ENCODE results near the gene MAD2L2. TPM values are rescaled to one million over a fixed set of nuclear protein-coding genes. Genes with fewer than 3 reads are reported as not detected.
"Not testable (repeated sequence)": the region's sequence is repeated elsewhere in the genome, so short reads cannot be mapped to it uniquely, and the experiment has no call there.

Gene MAD2L2
- polyA plus RNA-seq, 2 donors, result 8.1 to 18.5 TPM

GRCh38 chr1:11643782-11644181 is 37.2 kb downstream of the MAD2L2 start:
- Histone ChIP-seq H3K4me1 (ENCODE audit: control insufficient read depth in 2 of 2, insufficient read depth in 2 of 2, low read length in 1 of 2) (peaks cover 2 to 4% of the 10 kb centered on the region in 2 donors), H3K36me3 (ENCODE audit: control insufficient read depth in 2 of 2, insufficient read depth in 2 of 2, low read length in 1 of 2) (no peaks in the 10 kb centered on the region), H3K27ac (ENCODE audit: low read depth in 2 of 2, low read length in 1 of 2) (no peak overlapping the region), H3K4me3 (ENCODE audit: low read depth in 1 of 2, low read length in 2 of 2) (no peak overlapping the region), H3K9me3 (ENCODE audit: control insufficient read depth in 2 of 2, insufficient read depth in 1 of 2, low read depth in 1 of 2, low read length in 1 of 2) (no peaks in the 10 kb centered on the region), H3K27me3 (ENCODE audit: control insufficient read depth in 1 of 2, insufficient read depth in 2 of 2, low read length in 2 of 2) (no peaks in the 10 kb centered on the region)
- 58 to 62% methylated on average over 5 of the region's 5 CpGs for WGBS, 2 donors

DNA sequence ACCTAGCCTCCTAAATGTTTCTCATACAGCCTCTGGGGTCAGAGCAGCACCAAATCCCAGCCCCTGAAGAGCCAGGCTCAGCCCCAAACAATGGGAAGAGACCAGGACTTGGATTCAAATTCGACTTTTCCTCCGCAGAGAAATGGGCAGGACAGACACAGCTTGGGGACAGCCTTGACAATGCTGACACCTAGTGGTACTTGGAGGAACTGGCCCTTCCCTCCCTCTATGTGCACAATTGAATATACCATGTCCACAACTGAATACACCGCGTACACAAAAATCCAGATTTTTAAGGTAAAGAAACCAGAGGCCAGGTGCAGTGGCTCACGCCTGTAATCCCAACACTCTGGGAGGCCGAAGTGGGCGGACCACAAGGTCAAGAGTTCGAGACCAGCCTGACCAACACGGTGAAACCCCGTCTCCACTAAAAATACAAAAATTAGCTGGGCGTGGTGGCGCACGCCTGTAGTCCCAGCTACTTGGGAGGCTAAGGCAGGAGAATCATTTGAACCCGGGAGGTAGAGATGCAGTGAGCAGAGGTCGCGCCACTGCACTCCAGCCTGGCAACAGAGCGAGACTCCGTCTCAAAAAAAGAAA is 38.4 kb downstream of the MAD2L2 start:
- H3K27me3 ChIP-seq (ENCODE audit: control insufficient read depth in 1 of 2, insufficient read depth in 2 of 2, low read length in 2 of 2); H3K4me1 ChIP-seq (ENCODE audit: control insufficient read depth in 2 of 2, insufficient read depth in 2 of 2, low read length in 1 of 2); H3K4me3 ChIP-seq (ENCODE audit: low read depth in 1 of 2, low read length in 2 of 2); H3K36me3 ChIP-seq (ENCODE audit: control insufficient read depth in 2 of 2, insufficient read depth in 2 of 2, low read length in 1 of 2); H3K9me3 ChIP-seq (ENCODE audit: control insufficient read depth in 2 of 2, insufficient read depth in 1 of 2, low read depth in 1 of 2, low read length in 1 of 2); H3K27ac ChIP-seq (ENCODE audit: low read depth in 2 of 2, low read length in 1 of 2): not testable (repeated sequence)
- WGBS, 2 donors, result 56% methylated on average over 18 of the region's 18 CpGs

GRCh38 chr1:11641776-11642305 is 39.1 kb downstream of the MAD2L2 start:
- 52 to 54% methylated on average over 5 of the region's 5 CpGs for WGBS, 2 donors
- H3K36me3 ChIP-seq (ENCODE audit: control insufficient read depth in 2 of 2, insufficient read depth in 2 of 2, low read length in 1 of 2), result no peaks in the 10 kb centered on the region

DNA sequence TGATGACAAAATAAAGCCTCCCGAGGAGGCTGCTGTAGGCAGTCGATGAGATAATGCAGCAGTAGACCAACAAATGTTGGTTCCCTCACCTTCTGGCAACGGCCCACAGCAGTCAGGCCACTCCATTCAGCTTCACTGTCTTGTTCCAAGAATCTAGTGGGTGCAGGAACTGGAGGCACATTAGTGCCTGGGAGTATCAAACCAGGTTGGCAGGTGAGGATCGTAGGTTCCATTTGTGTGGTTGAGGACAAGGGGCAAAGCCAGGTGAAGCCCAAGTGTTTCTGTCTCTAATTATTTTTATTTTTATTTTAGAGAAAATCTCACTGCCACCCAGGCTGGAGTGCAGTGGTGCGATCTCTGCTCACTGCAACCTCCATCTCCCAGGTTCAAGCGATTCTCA is 40.0 kb downstream of the MAD2L2 start:
- no peaks in the 10 kb centered on the region for H3K27me3 ChIP-seq (ENCODE audit: control insufficient read depth in 1 of 2, insufficient read depth in 2 of 2, low read length in 2 of 2)

More at GRCh38 chr1:11641776-11642305, 39.1 kb downstream of the MAD2L2 start:
- H3K4me3 ChIP-seq (ENCODE audit: low read depth in 1 of 2, low read length in 2 of 2), result no peak overlapping the region
- H3K4me1 ChIP-seq (ENCODE audit: control insufficient read depth in 2 of 2, insufficient read depth in 2 of 2, low read length in 1 of 2), result no peaks in the 10 kb centered on the region
- H3K9me3 ChIP-seq (ENCODE audit: control insufficient read depth in 2 of 2, insufficient read depth in 1 of 2, low read depth in 1 of 2, low read length in 1 of 2), result no peaks in the 10 kb centered on the region
- no peaks in the 10 kb centered on the region for H3K27me3 ChIP-seq (ENCODE audit: control insufficient read depth in 1 of 2, insufficient read depth in 2 of 2, low read length in 2 of 2)
- H3K27ac ChIP-seq (ENCODE audit: low read depth in 2 of 2, low read length in 1 of 2), result no peak overlapping the region

DNA sequence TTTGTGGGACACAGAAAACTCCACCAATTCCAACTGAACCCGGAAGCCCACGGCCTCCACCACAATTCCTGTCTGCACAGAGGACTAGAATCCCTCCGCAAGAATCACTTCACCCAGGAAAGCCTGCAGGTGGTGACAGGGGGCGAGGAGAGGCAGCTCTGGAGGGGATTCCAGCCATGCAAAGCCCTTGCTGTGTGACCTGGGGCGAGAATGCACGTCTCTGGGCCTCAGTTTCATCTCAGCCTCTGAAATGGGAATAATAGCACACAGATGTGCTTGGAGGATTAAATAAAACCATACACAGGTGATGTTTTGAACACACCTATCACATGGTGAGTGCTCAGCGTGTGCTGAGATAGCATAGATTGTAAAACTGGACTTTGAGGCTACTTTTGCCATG is 40.8 kb downstream of the MAD2L2 start:
- Histone ChIP-seq H3K36me3 (ENCODE audit: control insufficient read depth in 2 of 2, insufficient read depth in 2 of 2, low read length in 1 of 2) (no peaks in the 10 kb centered on the region), H3K4me1 (ENCODE audit: control insufficient read depth in 2 of 2, insufficient read depth in 2 of 2, low read length in 1 of 2) (no peaks in the 10 kb centered on the region), H3K27me3 (ENCODE audit: control insufficient read depth in 1 of 2, insufficient read depth in 2 of 2, low read length in 2 of 2) (no peaks in the 10 kb centered on the region), H3K27ac (ENCODE audit: low read depth in 2 of 2, low read length in 1 of 2) (no peak overlapping the region), H3K9me3 (ENCODE audit: control insufficient read depth in 2 of 2, insufficient read depth in 1 of 2, low read depth in 1 of 2, low read length in 1 of 2) (no peaks in the 10 kb centered on the region), H3K4me3 (ENCODE audit: low read depth in 1 of 2, low read length in 2 of 2) (no peak overlapping the region)
- WGBS, 2 donors, result 72% methylated on average over 7 of the region's 7 CpGs

More for the DNA sequence above, 40.0 kb downstream of the MAD2L2 start:
- H3K36me3 ChIP-seq (ENCODE audit: control insufficient read depth in 2 of 2, insufficient read depth in 2 of 2, low read length in 1 of 2), result no peaks in the 10 kb centered on the region
- 64 to 68% methylated on average over 6 of the region's 6 CpGs for WGBS, 2 donors
- no peaks in the 10 kb centered on the region for H3K4me1 ChIP-seq (ENCODE audit: control insufficient read depth in 2 of 2, insufficient read depth in 2 of 2, low read length in 1 of 2)
- H3K4me3 ChIP-seq (ENCODE audit: low read depth in 1 of 2, low read length in 2 of 2), result no peak overlapping the region
- H3K27ac ChIP-seq (ENCODE audit: low read depth in 2 of 2, low read length in 1 of 2), result no peak overlapping the region
- H3K9me3 ChIP-seq (ENCODE audit: control insufficient read depth in 2 of 2, insufficient read depth in 1 of 2, low read depth in 1 of 2, low read length in 1 of 2), result no peaks in the 10 kb centered on the region

- H3K36me3 ChIP-seq (ENCODE audit: control insufficient read depth in 2 of 2, insufficient read depth in 2 of 2, low read length in 1 of 2), result no peaks in the 10 kb centered on the region
- H3K27me3 ChIP-seq (ENCODE audit: control insufficient read depth in 1 of 2, insufficient read depth in 2 of 2, low read length in 2 of 2), result no peaks in the 10 kb centered on the region
- 86% methylated on average over 4 of the region's 4 CpGs for WGBS, 2 donors
- H3K4me1 ChIP-seq (ENCODE audit: control insufficient read depth in 2 of 2, insufficient read depth in 2 of 2, low read length in 1 of 2), result no peaks in the 10 kb centered on the region
- no peaks in the 10 kb centered on the region for H3K9me3 ChIP-seq (ENCODE audit: control insufficient read depth in 2 of 2, insufficient read depth in 1 of 2, low read depth in 1 of 2, low read length in 1 of 2)
- H3K27ac ChIP-seq (ENCODE audit: low read depth in 2 of 2, low read length in 1 of 2), result no peak overlapping the region
- H3K4me3 ChIP-seq (ENCODE audit: low read depth in 1 of 2, low read length in 2 of 2), result no peak overlapping the region
These were observed 41.6 kb downstream of the MAD2L2 start for GRCh38 chr1:11639372-11639771.

DNA sequence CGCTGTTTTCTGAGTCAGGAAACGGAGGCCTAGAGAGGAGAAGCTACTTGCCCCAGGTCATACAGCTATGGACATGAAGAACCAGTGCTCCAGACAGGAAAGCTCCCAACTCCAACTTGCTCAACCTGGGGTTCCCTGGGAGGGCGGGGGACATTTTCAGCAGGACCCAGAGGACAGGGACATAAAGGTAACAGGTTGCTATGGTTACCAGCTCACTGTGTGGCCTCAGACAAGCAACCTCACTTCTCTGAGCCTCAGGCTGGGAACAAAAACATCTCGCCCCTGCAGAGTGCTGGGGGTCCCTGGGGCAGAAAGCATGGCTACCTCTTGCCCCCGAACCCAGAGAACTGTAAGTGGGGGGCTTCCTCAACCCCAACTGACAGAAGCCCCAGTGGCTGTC is 42.8 kb downstream of the MAD2L2 start:
- no peak overlapping the region for H3K27ac ChIP-seq (ENCODE audit: low read depth in 2 of 2, low read length in 1 of 2)
- H3K27me3 ChIP-seq (ENCODE audit: control insufficient read depth in 1 of 2, insufficient read depth in 2 of 2, low read length in 2 of 2), result no peaks in the 10 kb centered on the region
- H3K4me3 ChIP-seq (ENCODE audit: low read depth in 1 of 2, low read length in 2 of 2), result no peak overlapping the region
- no peaks in the 10 kb centered on the region for H3K36me3 ChIP-seq (ENCODE audit: control insufficient read depth in 2 of 2, insufficient read depth in 2 of 2, low read length in 1 of 2)
- 42 to 45% methylated on average over 5 of the region's 5 CpGs for WGBS, 2 donors
- H3K9me3 ChIP-seq (ENCODE audit: control insufficient read depth in 2 of 2, insufficient read depth in 1 of 2, low read depth in 1 of 2, low read length in 1 of 2), result no peaks in the 10 kb centered on the region
- no peaks in the 10 kb centered on the region for H3K4me1 ChIP-seq (ENCODE audit: control insufficient read depth in 2 of 2, insufficient read depth in 2 of 2, low read length in 1 of 2)

DNA sequence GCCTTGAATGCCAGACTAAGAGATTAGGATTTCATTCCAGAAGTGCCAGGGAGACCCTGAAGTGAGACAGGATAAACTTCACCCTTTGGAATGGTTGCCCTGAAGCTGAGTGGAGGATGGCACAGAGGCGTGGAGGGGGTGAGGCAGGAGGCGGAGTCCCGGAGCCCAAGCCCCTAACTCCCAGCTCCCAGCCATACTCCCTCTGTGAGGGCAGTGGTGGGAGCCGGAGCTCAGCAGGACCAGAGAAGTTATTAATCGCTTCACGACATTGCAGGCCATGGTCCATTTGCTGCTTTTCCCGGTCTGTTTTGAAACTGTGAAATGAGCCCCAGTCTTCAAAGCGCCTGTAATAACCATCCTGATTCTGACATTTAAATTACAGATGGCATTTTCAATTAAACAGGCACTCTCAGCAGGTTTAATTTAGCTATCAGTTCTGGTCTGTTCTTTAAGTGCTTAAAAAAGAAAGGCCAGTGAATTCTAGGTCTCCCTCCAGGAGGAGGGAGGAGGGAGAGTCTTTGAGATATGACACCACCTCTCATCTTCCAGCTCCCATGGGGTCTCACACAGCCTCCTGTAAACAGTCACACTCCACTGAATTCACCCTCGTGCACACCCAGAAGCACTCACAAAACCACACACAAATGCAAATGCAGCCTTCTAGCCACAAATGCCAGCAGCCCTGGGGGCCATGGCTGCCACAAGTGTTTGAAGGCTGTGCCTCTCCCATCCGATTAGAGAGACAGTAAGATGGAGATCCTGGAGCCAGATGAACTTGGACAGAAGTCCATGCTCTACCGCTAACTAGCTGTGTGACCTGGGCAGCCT is 46.4 kb downstream of the MAD2L2 start:
- 74 to 75% methylated on average over 11 of the region's 11 CpGs for WGBS, 2 donors
- no peak overlapping the region for H3K4me3 ChIP-seq (ENCODE audit: low read depth in 1 of 2, low read length in 2 of 2)
- H3K27me3 ChIP-seq (ENCODE audit: control insufficient read depth in 1 of 2, insufficient read depth in 2 of 2, low read length in 2 of 2), result no peaks in the 10 kb centered on the region
- no peak overlapping the region for H3K27ac ChIP-seq (ENCODE audit: low read depth in 2 of 2, low read length in 1 of 2)
- H3K9me3 ChIP-seq (ENCODE audit: control insufficient read depth in 2 of 2, insufficient read depth in 1 of 2, low read depth in 1 of 2, low read length in 1 of 2), result no peaks in the 10 kb centered on the region
- no peaks in the 10 kb centered on the region for H3K36me3 ChIP-seq (ENCODE audit: control insufficient read depth in 2 of 2, insufficient read depth in 2 of 2, low read length in 1 of 2)
- H3K4me1 ChIP-seq (ENCODE audit: control insufficient read depth in 2 of 2, insufficient read depth in 2 of 2, low read length in 1 of 2), result no peaks in the 10 kb centered on the region

GRCh38 chr1:11629184-11630016 is 51.5 kb downstream of the MAD2L2 start:
- H3K27me3 ChIP-seq (ENCODE audit: control insufficient read depth in 1 of 2, insufficient read depth in 2 of 2, low read length in 2 of 2), result peaks cover 0 to 2% of the 10 kb centered on the region in 2 donors
- no peaks in the 10 kb centered on the region for H3K9me3 ChIP-seq (ENCODE audit: control insufficient read depth in 2 of 2, insufficient read depth in 1 of 2, low read depth in 1 of 2, low read length in 1 of 2)
- H3K27ac ChIP-seq (ENCODE audit: low read depth in 2 of 2, low read length in 1 of 2), result no peak overlapping the region
- no peak overlapping the region for H3K4me3 ChIP-seq (ENCODE audit: low read depth in 1 of 2, low read length in 2 of 2)
- H3K36me3 ChIP-seq (ENCODE audit: control insufficient read depth in 2 of 2, insufficient read depth in 2 of 2, low read length in 1 of 2), result no peaks in the 10 kb centered on the region
- H3K4me1 ChIP-seq (ENCODE audit: control insufficient read depth in 2 of 2, insufficient read depth in 2 of 2, low read length in 1 of 2), result no peaks in the 10 kb centered on the region
- WGBS, 2 donors, result 54 to 56% methylated on average over 15 of the region's 15 CpGs
